Stomach (tissue), 4 donors: ENCODE measurements around the gene PRPF19.

Experiments
- CTCF ChIP-seq, 7 experiments: fragments of 450-650 bp in 4 of 7; fragments of 200-600 bp in 3 of 7; sonication (generic) in 3 of 7; IDR thresholded peaks; one replicate each; pipeline ENCODE4 v1.5.1; 2016 to 2019; ENCODE audit warnings: antibody characterized with exemption in 7 of 7, control low read depth in 2 of 7, mild to moderate bottlenecking in 1 of 7
- EP300 ChIP-seq: sonication (generic); formaldehyde crosslinking; IDR thresholded peaks from one replicate; pipeline ENCODE4 v1.6.1; 2017; ENCODE audit warnings: antibody characterized with exemption
- POLR2AphosphoS5 ChIP-seq, 3 donors: sonication (generic); formaldehyde crosslinking; IDR thresholded peaks; one replicate each; pipeline ENCODE4 v1.6.1; 2016; ENCODE audit warnings: antibody characterized with exemption in 3 of 3

- TF ChIP-seq CTCF (IDR thresholded peaks at IDR 0.05) (no peak), EP300 (no peak), POLR2AphosphoS5 (IDR thresholded peaks at IDR 0.05) (no peak)
Measured at GRCh38 chr11:60900673-60901404, 5.5 kb downstream of the PRPF19 start.
